Stimulated activated CD4-positive, alpha-beta T cell treated with anti-CD3 and anti-CD28 coated beads, Interleukin-1b, Interleukin-23, amount 100 ng/mL, for 4 hours (primary cell): ENCODE results near the gene INPP5E.

Experiments
- DNase-seq, 2 donors: peaks; one replicate each; pipeline ENCODE4 v3.0.0-alpha.2; 2020; ENCODE audit warnings: low read depth in 2 of 2

INPP5E gene, protein sequence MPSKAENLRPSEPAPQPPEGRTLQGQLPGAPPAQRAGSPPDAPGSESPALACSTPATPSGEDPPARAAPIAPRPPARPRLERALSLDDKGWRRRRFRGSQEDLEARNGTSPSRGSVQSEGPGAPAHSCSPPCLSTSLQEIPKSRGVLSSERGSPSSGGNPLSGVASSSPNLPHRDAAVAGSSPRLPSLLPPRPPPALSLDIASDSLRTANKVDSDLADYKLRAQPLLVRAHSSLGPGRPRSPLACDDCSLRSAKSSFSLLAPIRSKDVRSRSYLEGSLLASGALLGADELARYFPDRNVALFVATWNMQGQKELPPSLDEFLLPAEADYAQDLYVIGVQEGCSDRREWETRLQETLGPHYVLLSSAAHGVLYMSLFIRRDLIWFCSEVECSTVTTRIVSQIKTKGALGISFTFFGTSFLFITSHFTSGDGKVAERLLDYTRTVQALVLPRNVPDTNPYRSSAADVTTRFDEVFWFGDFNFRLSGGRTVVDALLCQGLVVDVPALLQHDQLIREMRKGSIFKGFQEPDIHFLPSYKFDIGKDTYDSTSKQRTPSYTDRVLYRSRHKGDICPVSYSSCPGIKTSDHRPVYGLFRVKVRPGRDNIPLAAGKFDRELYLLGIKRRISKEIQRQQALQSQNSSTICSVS

DNA sequence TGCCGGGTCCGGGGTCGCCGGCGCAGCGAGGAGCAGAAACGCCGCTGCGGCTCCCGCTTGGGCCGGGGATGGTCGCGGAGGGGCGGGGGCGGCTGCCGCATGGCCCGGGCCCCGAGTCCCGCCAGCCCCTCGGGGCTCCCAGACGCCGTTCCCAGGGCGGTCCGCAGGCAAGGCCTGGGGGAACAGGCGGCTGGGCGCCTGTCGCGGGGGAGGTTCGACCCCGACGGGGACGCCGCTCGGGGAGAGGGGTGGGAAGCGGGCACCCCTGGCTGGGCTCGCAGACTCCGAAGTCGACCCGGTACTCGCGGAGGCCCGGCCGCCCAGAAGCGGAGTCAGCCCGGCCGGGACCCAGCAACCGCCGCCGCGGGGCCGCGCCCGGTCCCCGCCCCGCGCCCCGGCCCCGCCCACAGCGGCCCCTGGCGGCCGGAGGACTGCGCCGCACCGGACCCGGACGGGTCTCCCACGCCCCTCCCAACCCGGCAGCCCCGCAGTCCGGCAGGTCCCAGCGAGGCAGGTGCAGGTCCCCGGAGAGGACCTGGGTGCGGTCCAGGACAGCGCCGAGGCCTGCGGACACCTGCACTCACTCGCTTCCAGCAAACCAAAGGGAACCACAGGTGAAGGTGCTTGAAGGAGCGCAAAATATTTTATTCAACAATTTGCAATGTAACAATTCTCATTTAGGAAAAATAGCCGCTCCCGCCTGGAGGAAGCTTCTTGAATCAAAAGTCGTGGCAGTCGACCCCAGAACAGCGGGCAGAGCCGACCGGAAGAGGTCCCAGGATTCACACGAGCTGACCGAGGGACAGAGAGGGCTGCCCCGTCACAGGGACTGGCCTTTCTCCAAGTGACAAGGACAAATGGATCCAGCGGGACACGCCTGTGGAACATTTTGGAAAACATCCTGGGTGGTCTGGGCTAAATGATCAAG is at the start of gene INPP5E:
TSS of gene INPP5E (minus strand) at position 365 of the 928 bp plus-strand sequence. CDS start 426 bp downstream, outside the sequence.
- DNase-seq: peak; percentile 81 to 89

DNA sequence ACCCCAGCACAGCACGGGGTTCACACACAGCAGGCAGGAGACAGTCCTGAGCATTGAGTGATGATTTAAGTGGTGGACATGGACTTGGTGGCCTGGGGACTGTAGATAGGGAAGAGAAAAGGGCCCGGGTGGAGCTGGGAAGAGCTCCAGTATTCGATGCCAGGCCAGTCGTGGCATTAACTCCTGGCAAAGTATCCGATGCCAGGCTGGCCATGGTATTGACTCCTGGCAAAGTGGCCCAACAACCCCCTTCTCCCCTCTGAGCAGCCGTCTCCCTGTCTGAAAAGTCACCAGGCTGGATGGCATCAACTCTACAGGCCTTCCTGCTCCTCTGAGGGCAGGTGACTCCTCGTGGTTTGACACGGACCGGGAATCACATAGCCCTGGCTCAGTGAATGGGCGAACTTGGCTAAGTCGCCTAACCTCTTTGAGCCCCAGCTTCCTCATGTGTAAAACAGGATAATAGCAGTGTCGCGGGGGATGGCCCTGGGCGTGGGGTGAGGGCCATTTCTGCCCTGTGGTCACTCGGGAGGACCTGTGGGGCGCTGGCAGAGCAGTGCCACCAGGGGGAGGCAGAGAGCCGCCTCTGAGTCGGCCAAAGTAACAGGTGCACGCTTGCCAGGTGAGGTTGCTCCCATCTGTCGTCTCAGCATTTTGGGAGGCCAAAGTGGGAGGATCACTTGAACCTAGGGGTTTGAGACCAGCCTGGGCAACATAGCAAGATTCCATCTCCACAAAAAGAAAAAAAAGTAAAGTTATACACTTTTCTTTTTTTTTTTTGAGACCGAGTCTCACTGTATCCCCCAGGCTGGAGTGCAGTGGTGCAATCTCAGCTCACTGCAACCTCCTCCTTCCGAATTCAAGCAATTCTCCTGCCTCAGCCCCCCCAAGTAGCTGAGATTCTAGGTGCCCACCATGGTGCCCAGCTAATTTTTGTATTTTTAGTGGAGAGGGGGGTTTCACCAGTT is 48.9 kb upstream of the INPP5E start:
- peak; percentile 69 to 74 for DNase-seq

DNA sequence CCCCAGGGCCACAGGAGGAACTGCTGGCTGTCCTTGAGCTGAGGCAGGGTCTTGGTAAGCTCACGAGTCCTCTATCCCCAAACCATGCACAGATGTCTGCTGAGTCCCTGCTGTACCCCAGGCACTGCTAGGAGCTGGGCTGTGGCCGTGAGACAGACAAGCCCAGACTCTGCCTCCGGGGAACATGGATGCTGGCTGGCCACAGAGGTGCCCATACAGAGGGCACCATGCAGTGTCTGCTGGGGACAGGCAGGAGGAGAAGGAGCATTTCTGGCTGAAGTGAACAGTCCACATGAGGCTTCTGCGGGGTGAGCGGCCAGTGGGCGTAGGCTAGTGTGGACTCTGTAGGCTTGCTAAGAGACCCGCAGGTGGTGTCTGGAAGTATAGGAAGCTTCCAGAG is 48.0 kb upstream of the INPP5E start:
- DNase-seq: no peak

DNA sequence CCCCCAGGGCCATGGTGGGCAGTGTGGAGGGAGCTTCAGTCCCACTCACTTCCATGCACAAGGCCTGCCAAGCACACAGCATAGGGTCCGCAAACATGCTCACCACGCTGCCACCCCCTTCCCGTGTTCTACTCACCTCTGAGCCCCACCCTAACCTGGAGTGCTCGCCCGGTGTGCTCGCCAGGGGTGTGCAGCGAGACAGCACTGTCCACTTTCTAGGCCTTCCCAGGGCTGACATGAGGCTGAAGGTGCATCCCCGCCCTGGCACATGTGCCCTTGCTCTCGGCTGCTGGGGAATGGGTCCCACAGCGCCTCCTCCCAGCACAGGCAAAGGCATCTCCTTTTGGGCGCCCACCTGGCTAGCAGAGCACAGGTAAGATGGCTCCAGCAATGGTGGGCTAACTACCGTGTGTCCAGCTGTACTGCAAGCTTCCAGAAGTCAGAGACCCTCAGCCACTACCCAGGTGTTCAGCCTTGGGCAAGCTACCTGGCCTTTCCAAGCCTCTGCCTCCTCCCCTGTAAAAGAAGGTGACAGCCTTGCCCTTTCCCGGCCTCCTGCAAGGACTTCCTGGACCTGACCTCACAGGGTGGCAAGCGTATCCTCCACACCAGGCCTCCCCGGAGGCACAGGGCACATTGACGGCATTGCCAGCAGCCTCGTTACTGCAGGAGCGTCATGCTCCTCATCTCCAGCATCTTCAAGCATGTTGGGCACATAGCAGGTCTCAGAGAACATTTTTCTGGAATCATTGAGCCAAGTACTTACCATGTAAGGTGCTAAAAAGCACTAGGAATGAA is 47.4 kb upstream of the INPP5E start:
- no peak for DNase-seq

DNA sequence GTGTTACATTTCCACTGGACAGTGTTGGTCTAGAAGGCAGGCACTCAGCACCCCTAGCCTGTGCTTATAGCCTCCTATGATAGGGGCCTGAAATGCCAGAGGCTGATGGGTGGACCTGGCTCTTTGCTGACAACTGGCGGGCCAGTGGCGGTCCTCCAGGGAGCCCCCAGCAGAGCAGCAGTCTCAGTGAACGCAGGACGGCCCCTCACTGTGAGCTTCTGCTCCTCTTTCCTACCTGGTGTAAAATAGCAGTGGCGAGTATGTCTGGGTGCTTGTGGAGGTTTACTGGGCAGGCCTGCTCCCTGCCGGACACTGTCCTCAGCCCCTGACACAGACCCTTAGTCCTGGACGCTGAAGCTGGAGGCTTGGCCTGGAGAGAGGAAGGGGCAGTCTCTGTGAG is 46.5 kb upstream of the INPP5E start:
- DNase-seq: no peak

DNA sequence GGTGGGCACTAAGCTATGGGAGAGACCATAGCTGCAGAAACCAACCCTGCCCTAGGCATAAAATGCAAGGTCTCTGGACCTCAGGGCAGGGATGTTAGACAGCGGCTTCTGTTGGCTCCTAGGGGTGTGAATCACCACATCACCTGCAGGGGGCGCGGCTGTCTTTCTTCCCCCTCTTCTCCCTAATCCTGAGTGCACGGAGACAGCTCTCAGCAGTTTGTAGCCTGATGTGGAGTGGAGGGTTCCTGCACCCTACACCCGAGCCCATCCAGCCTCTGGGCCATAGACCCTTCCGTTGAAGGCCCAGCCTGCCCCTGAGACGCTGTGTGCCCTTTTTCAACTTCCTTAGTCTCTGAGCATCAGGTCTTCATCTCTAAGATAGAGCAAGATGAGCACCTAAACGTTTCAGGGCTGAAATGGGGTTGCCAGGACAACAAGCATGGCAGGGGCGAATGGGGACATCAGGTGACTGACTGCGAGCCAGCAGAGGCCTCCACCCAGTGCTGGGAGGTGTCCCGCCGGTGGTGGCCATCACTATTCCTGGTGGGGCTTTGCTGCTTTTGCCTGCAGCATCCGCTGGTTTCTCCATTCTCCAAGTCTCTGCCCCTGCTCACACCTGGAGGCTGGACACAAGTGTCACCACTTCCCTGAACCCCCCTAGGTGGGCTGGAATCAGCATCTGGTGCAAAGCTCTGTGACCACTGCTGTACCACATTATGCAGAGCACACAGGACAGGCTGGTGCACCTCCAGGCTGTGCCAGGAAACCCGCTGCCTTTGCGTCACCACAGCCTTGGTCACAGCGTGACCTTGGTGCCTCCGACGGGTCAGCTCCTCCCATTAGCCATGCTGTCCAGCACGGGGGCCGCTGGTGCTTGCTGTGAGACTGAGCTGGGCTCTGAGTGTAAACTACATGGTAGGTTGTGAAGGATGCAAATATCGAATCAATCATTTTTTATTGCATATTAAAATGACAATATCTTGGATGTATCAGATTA is 45.7 kb upstream of the INPP5E start:
- peak; percentile 80 to 85 for DNase-seq

DNA sequence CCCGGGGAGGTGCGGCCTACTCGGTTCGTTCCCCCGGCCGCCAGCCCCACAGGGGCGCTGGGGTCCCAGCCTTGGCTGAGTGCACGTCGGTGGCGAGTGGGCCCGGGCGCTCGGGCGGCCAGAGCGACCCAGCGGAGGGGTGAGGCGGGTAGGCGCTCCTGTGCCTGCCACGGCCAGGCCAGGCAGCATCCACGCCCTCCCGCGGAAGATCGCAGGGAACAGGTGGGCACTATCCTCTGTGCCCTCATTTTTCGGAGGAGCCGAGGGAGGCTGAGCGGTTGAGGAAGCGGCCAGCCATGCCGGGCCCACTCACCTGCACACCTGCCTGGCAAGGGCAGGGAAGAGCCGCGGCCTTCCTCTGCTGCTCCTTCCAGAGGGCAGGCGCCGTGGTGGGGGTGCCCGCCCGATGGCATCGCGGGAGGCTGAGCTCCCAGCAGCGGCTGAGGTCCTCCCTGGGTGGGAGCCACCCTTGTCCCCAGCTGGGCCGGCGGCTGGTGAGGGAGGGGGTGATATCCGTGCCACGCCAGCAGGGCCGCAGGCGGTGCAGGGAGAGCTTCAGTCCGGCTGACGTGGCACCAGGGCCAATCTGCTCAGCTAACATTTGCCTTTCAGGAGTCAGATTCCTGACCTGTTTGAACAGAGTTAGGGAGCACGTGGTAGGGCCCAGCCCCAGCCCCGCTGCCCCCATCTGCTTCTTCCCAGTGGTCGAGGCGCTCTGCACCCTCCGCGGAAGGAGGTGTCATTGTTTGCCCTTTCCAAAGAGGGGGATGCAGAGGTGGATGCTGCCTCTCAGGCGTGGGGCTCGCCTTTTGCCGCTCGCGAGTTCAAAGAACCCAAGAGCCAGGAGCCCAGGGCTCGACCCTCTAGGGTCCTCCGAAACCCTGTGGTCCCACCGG is 44.8 kb upstream of the INPP5E start:
- no peak for DNase-seq

DNA sequence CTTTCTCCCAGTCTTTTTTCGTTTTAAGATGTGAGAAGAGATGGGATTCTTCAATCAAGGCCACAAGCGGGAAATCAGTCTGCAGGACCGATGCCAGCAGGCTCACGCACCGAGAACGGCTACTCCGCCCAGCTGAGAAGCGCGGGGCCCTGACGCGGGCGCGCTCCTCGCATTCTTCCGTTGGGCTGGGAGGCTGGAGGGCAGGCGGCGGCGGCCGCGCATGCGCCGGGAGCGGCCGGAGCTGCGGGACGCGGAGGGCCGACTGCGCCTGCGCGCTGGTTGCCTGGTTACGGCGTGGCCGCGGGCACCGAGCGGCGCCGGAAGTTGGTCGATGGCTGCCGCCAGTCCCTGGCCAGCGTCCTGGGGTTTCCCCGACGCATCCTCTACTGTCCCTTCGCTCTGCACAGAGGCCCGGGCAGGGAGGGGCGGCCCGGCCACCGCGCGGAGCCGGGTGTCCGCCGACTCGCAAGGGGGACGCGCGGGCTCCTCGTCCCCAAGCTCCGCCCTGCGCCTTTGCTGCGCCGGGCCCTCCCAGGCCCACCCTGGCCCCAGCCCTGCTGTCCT is 44.0 kb upstream of the INPP5E start:
- peak; percentile 92 to 96 for DNase-seq

DNA sequence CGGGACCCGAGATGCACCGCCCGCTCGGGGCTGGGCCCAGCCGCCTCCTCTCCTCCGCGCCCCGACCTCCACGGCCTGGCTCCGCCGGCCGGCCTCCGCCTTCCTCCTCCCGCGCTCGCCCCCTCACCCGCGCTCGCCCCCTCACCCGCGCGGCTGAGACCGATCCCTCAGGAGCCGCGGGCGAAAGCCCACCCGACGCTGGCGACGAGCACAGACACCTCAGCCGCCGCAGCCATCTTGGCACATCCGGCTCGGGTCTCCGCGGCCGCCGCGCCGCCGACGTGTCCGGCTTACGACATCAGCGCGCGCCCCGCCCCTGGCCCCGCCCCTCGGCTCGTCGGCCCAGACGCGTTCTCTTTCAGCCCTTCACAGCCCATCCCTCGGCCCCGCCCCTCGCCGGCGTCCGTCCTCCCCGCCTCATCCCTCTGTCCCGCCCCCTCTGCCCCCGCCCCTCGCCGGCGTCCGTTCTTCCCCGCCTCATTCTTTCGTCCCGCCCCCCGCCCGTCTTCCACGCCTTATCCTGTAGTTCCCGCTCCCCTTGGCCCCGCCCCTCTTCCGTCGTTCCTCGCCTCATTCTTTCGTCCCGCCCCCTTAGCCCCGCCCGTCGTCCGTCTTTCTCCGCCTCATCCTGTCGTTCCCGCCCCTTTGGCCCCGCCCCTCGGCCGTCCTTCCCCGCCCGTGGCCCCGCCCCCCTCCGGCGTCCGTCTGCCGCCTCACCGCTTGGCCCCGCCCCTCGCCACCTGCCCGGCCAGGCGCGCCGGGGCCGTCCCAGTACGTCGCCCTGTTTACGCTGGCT is 43.3 kb upstream of the INPP5E start, which contains the start of gene SEC16A:
TSS of gene SEC16A (minus strand) at position 248 of the 796 bp plus-strand sequence. CDS start 5,425 bp downstream, outside the sequence.
- peak; percentile 100 for DNase-seq

DNA sequence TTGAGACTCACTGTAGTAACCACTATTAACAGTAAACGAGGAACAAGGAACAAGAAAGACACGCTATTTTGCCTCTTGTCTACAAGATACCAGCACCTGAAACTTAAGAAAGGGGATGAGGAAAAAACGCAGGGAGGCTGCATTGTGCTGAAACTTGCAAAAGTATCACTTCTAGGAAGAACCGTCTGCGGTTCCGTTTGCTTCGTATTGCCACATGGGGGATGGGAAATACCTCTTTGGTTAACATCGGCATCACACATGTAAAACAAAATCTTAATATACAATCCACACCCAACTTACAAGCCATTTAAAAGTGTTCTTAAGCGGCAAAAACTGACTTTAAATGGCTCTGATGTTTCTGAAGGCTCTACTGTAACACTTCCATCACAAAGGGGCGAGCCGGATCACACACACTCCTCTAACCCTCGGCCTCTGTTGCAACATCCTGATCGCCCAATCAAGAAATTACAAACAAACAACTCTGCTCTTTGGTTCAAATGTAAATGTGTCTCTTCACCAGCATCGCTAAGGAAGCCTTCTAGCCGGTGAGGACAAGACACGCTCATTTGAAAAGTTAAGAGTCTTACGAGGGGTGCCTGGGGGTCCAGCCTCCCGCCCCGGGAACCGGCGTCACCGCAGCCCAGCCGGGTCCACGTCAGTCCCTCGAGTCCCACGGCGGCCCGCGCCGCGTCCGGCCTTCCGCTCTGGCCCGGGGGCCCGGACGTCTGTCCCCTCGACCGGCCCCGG is 42.6 kb upstream of the INPP5E start:
- DNase-seq: peak in 1 of 2 donors; percentile 17

DNA sequence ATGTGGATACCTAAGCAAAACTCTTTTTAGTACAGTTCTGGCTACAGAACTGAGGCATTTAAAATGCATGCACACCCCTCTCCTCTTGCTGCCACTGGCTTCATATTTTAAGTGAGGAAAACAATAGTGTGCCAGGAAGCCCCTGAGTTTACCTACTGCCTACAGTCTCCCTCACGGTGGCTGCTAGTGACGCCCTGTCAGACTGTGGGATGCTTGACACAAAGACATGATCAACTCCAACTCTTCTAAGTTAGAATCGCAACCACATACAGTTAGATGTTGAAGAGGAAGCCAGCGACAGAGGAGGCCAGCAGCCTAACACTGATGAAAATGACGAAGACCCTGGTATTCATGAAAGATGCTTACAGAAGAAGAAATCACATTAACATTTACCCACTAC is 41.9 kb upstream of the INPP5E start:
- no peak for DNase-seq

DNA sequence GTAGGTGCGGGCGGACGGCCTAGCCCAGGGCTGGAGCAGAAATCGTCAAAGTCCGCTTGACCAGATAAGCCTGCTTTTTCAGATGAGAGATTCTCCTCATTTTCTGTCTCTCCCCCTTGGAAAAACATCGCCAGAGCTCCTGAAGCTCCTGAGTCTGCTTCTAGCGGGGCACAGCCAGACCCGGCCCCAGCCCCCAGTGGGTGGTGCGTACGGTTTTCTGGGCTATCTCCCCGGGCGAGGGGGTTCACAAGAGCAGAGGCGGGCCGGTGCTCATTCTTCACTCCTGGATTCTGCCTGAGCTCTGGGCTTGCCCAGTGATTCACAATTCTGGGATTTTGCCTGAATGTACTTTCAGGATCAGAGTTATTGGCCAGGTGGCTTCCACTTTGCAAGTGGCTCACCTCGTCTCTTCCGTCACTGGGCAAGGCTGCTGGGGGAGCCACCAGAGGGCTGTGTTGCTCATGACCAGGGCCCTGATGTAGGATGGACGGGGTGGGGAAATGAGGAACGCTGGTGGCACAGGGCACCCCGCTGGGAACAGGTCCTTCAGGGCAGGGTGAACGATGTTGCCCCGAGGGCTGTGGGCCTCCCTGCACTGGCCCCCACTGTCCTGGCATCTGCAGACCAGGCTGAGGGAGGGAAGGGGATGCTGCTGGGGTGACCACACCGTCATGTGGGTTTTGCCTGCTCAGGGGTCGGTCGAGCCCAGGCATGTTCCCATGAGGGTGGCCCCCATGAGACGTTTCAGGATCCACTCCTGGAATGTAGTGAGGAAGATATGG is 36.9 kb upstream of the INPP5E start:
- DNase-seq: no peak

DNA sequence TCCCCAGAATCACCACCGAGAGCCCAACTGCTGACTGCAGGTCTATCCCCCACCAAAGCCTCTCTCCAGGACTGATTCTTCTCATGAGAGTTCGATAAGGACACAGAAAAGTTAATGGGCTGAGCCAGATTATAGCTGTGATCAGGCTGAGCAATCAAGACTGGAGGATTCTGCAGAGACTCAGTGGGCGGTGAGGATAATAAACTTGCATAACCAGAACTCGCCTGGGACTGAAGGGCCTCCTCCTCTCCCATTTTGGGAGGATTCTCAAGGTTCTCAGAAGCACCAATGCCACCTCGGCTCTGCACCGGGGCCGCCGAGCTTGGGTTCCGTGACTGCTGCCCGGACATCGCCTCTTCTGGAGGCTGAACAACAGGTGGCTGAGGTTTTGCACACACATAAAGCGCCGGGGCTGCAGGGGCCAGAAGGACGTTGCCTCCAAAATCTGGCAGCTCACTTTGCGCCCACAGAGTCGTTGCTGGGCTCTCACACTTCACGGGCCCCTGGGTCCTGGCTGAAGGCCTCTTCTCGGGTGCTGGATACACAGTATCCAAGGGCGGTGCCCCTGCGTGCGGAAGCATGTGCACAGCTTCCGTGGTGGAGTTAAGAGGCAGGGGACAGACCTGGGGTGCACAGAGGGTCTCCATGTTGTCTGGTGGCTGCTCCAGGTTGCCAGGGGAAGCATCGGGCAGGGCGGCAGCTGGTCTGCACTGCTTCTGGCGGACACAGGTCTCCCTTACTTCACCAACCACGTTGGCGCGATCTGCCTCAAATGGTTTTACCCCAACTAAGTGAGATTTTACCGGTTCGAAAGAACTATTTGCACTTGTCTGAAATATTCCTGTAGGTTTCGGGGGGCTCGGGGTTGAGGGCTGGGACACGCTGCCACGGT is 35.6 kb upstream of the INPP5E start:
- no peak for DNase-seq
